HEK293 (cell line): ENCODE results near the gene LIPE.

Source experiments
- CTCF ChIP-seq: fragments of 450-650 bp; formaldehyde crosslinking; IDR thresholded peaks from 2 replicates; pipeline ENCODE4 v1.5.1; 2016; ENCODE audit warnings: missing biosample characterization, missing genetic modification characterization
- GLI2 ChIP-seq: fragments of 450-650 bp; formaldehyde crosslinking; IDR thresholded peaks from 2 replicates; pipeline ENCODE4; 2017; ENCODE audit warnings: missing biosample characterization, missing genetic modification characterization, low read depth, borderline replicate concordance
- GLI4 ChIP-seq: fragments of 450-650 bp; formaldehyde crosslinking; IDR thresholded peaks from 2 replicates; pipeline ENCODE4 v1.5.1; 2016; ENCODE audit warnings: missing biosample characterization, missing genetic modification characterization
- KLF8 ChIP-seq: fragments of 450-650 bp; formaldehyde crosslinking; IDR thresholded peaks from 2 replicates; pipeline ENCODE4 v1.5.1; 2016; ENCODE audit warnings: missing biosample characterization, missing genetic modification characterization
- PATZ1 ChIP-seq: fragments of 450-650 bp; formaldehyde crosslinking; IDR thresholded peaks from 2 replicates; pipeline ENCODE4 v1.5.1; 2016; ENCODE audit warnings: missing biosample characterization, missing genetic modification characterization
- PRDM1 ChIP-seq: fragments of 450-650 bp; formaldehyde crosslinking; IDR thresholded peaks from 2 replicates; pipeline ENCODE4; 2016; ENCODE audit warnings: missing biosample characterization, missing genetic modification characterization
- PRDM4 ChIP-seq: fragments of 450-650 bp; formaldehyde crosslinking; IDR thresholded peaks from 2 replicates; pipeline ENCODE4 v1.5.1; 2017; ENCODE audit warnings: missing biosample characterization, missing genetic modification characterization
- ZBTB11 ChIP-seq: fragments of 450-650 bp; formaldehyde crosslinking; conservative IDR thresholded peaks from 2 replicates; pipeline ENCODE4 v1.5.1; 2016; ENCODE audit warnings: low read depth, missing biosample characterization, missing genetic modification characterization
- ZEB2 ChIP-seq: fragments of 450-650 bp; formaldehyde crosslinking; IDR thresholded peaks from 2 replicates; pipeline ENCODE4 v1.5.1; 2016; ENCODE audit warnings: missing biosample characterization, missing genetic modification characterization
- ZFHX2 ChIP-seq: fragments of 450-650 bp; formaldehyde crosslinking; conservative IDR thresholded peaks from 2 replicates; pipeline ENCODE4 v1.5.1; 2016; ENCODE audit warnings: missing biosample characterization, missing genetic modification characterization
- ZFP3 ChIP-seq: fragments of 450-650 bp; formaldehyde crosslinking; IDR thresholded peaks from 2 replicates; pipeline ENCODE4 v1.5.1; 2016; ENCODE audit warnings: low read depth, missing biosample characterization, missing genetic modification characterization
- ZNF23 ChIP-seq: fragments of 450-650 bp; formaldehyde crosslinking; IDR thresholded peaks from 2 replicates; pipeline ENCODE4 v1.5.1; 2016; ENCODE audit warnings: missing biosample characterization, missing genetic modification characterization, borderline replicate concordance
- ZNF366 ChIP-seq: fragments of 450-650 bp; formaldehyde crosslinking; conservative IDR thresholded peaks from 2 replicates; pipeline ENCODE4 v1.5.1; 2016; ENCODE audit warnings: missing biosample characterization, missing genetic modification characterization
- ZNF629 ChIP-seq: fragments of 450-650 bp; formaldehyde crosslinking; IDR thresholded peaks from 2 replicates; pipeline ENCODE4 v1.5.1; 2017; ENCODE audit warnings: missing biosample characterization, missing genetic modification characterization
- ZNF660 ChIP-seq: fragments of 450-650 bp; IDR thresholded peaks from 2 replicates; pipeline ENCODE4 v1.5.1; 2018; ENCODE audit warnings: missing biosample characterization, mild to moderate bottlenecking, missing genetic modification characterization
- ZNF785 ChIP-seq: fragments of 450-650 bp; formaldehyde crosslinking; IDR thresholded peaks from 2 replicates; pipeline ENCODE4 v1.5.1; 2016; ENCODE audit warnings: missing biosample characterization, missing genetic modification characterization
- ZNF843 ChIP-seq: fragments of 450-650 bp; formaldehyde crosslinking; IDR thresholded peaks from 2 replicates; pipeline ENCODE4 v1.5.1; 2016; ENCODE audit warnings: missing biosample characterization, missing genetic modification characterization
- ZSCAN30 ChIP-seq: fragments of 450-650 bp; IDR thresholded peaks from 2 replicates; pipeline ENCODE4 v1.5.1; 2018; ENCODE audit warnings: missing biosample characterization, mild to moderate bottlenecking, missing genetic modification characterization, moderate library complexity
- ZXDB ChIP-seq: fragments of 450-650 bp; formaldehyde crosslinking; IDR thresholded peaks from 2 replicates; pipeline ENCODE4 v1.5.1; 2016; ENCODE audit warnings: missing biosample characterization, missing genetic modification characterization

Gene LIPE

GRCh38 chr19:42433503-42434260 lies 6.5 kb upstream of the LIPE start (continued):
- TF ChIP-seq PATZ1 (peak; percentile 43; the same call in 1 of the 2 replicates), ZNF660 (peak; percentile 81), ZNF23 (tag by site-specific recombination) (no peak), ZBTB11 (tag by site-specific recombination) (no peak), GLI4 (tag by site-specific recombination) (no peak), CTCF (tag by site-specific recombination) (peak; percentile 53; the same call in 1 of the 2 replicates), PRDM4 (tag by site-specific recombination) (no peak), ZSCAN30 (tag by site-specific recombination) (0 out of 2 replicates have a peak, but pooled peaks have one; percentile 55), ZFP3 (tag by site-specific recombination) (no peak), ZNF366 (tag by site-specific recombination) (0 out of 2 replicates have a peak, but pooled peaks have one; percentile 24), ZXDB (tag by site-specific recombination) (peak; percentile 37; the same call in 1 of the 2 replicates), PRDM1 (tag by site-specific recombination) (peak; percentile 68), ZEB2 (tag by site-specific recombination) (peak; percentile 62), KLF8 (tag by site-specific recombination) (peak; percentile 53; the same call in 1 of the 2 replicates), ZNF629 (tag by site-specific recombination) (0 out of 2 replicates have a peak, but pooled peaks have one; percentile 19), GLI2 (no peak), ZFHX2 (tag by site-specific recombination) (0 out of 2 replicates have a peak, but pooled peaks have one; percentile 10), ZNF785 (tag by site-specific recombination) (no peak), ZNF843 (tag by site-specific recombination) (no peak)
